HepG2 (cell line): ENCODE data around the gene ABCC1. TPM values are rescaled to one million over a fixed set of nuclear protein-coding genes. Genes with fewer than 3 reads are reported as not detected.

ENCODE experiments used
- ATRX ChIP-seq: sonication (generic); formaldehyde crosslinking; IDR thresholded peaks from 2 replicates; pipeline ENCODE4 v1.4.0; 2020; ENCODE audit warnings: missing genetic modification reagents, borderline replicate concordance
- BRCA1 ChIP-seq: sonication (generic); formaldehyde crosslinking; IDR thresholded peaks from 2 replicates; pipeline ENCODE4 v1.4.0; 2020; ENCODE audit warnings: missing genetic modification reagents
- CHD2 ChIP-seq: IDR thresholded peaks from 2 replicates; pipeline ENCODE4 v1.6.1; 2011; ENCODE audit warnings: low read depth, low read length, improper control_type of control experiment
- ELF3 ChIP-seq: IDR thresholded peaks from 2 replicates; pipeline ENCODE4 v1.6.1; 2016; ENCODE audit warnings: missing genetic modification reagents, missing compliant biosample characterization
- FOXA1 ChIP-seq, 2 experiments: fragments of 450-650 bp in 1 of 2; sonication (generic) in 1 of 2; formaldehyde crosslinking in 1 of 2; IDR thresholded peaks; 2 replicates each; pipeline versions ENCODE4 v1.4.0 to v1.6.1; 2016 to 2020; ENCODE audit warnings: missing genetic modification reagents in 1 of 2
- HMG20A ChIP-seq: IDR thresholded peaks from 2 replicates; pipeline ENCODE4 v1.6.1; 2016; ENCODE audit warnings: borderline replicate concordance
- HNF1B ChIP-seq: sonication (generic); formaldehyde crosslinking; IDR thresholded peaks from 2 replicates; pipeline ENCODE4 v1.5.1; 2020; ENCODE audit warnings: mild to moderate bottlenecking, moderate library complexity, missing genetic modification reagents
- MAX ChIP-seq: IDR thresholded peaks from 2 replicates; pipeline ENCODE4 v1.6.1; 2012; ENCODE audit warnings: inconsistent platforms
- MTERF4 ChIP-seq: sonication (generic); formaldehyde crosslinking; IDR thresholded peaks from 2 replicates; pipeline ENCODE4 v1.8.0; 2023; ENCODE audit warnings: mild to moderate bottlenecking, missing genetic modification reagents
- RFX3 ChIP-seq: IDR thresholded peaks from 2 replicates; pipeline ENCODE4 v1.6.1; 2016; ENCODE audit warnings: missing biosample characterization, missing genetic modification reagents
- SP140L ChIP-seq: sonication (generic); formaldehyde crosslinking; IDR thresholded peaks from 2 replicates; pipeline ENCODE4 v1.4.0; 2020; ENCODE audit warnings: missing genetic modification reagents, borderline replicate concordance
- TFDP1 ChIP-seq: IDR thresholded peaks from 2 replicates; pipeline ENCODE4 v1.6.1; 2016; ENCODE audit warnings: missing compliant biosample characterization, missing genetic modification reagents, borderline replicate concordance
- ZBTB7B ChIP-seq: sonication (generic); formaldehyde crosslinking; IDR thresholded peaks from 2 replicates; pipeline ENCODE4 v1.4.0; 2020; ENCODE audit warnings: missing genetic modification reagents
- ZNF549 ChIP-seq: sonication (generic); formaldehyde crosslinking; IDR thresholded peaks from 2 replicates; pipeline ENCODE4 v1.5.0; 2020; ENCODE audit warnings: missing genetic modification reagents
- ZNF607 ChIP-seq: sonication (generic); formaldehyde crosslinking; IDR thresholded peaks from 2 replicates; pipeline ENCODE4 v1.5.1; 2020; ENCODE audit warnings: missing genetic modification reagents, mild to moderate bottlenecking, borderline replicate concordance
- ZNF724P ChIP-seq: sonication (generic); formaldehyde crosslinking; IDR thresholded peaks from 2 replicates; pipeline ENCODE4 v1.8.0; 2022; ENCODE audit warnings: missing genetic modification reagents, borderline replicate concordance
- ZNF773 ChIP-seq: sonication (generic); formaldehyde crosslinking; IDR thresholded peaks from 2 replicates; pipeline ENCODE4 v1.4.0; 2020; ENCODE audit warnings: missing genetic modification reagents, borderline replicate concordance
- polyA plus RNA-seq, 8 experiments: library from polyadenylated mRNA; depleted of rRNA in 3 of 8; stranded (reverse) in 7 of 8; unstranded in 1 of 8; fragments of >200 nt; fragmentation: Illumina TruSeq in 4 of 8; extraction: Trizol in 4 of 8; gene quantifications; 2 replicates each; pipeline versions ENCODE4 v1.2.1 to v1.2.3, GENCODE V29; 2011 to 2016; ENCODE audit warnings: low read depth in 4 of 8, missing spikeins in 1 of 8, mixed read lengths in 1 of 8; ENCODE audit not compliant: insufficient read depth in 1 of 8
- total RNA-seq, 5 experiments: library from RNA; depleted of rRNA; stranded (reverse); fragments of >200 nt; fragmentation: Illumina TruSeq; extraction: Trizol; gene quantifications; 2 replicates each; pipeline ENCODE4 v1.2.3, GENCODE V29; 2016; ENCODE audit warnings: low read depth in 1 of 5
- TF ChIP-seq, protein P1 (sequence below): sonication (generic); formaldehyde crosslinking; IDR thresholded peaks from 2 replicates; pipeline ENCODE4 v1.4.0; 2020; ENCODE audit warnings: missing genetic modification reagents
- TF ChIP-seq, protein P2 (sequence below): sonication (generic); formaldehyde crosslinking; IDR thresholded peaks from 2 replicates; pipeline ENCODE4 v1.9.0; 2021; ENCODE audit warnings: missing genetic modification reagents, mild to moderate bottlenecking, borderline replicate concordance

The ABCC1 gene
- total and polyA plus RNA-seq, 2 of the 13 experiments (the other 11 are each of a cell fraction or from before 2014, with no cell fraction given) = 13.0 to 30.6 TPM

DNA sequence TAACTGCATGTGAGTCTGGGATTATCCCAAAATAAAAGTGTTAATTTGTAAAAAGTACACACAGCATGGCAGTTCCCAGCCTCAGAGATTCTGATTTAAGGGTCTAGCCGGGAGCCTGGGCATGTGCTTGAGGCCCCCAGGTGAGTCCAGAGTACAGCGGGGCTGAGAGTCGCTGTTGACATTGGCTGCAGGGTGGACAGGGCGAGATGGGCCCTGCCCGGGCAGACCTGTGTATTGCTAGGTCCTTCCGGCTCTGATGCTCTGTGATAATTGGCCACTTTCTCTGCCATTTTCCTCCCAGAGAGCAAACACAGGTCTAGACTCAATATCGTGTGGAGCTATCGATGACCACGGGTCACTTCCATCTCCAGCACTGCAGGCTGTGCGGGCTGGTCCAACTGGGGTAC is 200.3 kb downstream of the ABCC1 start (continued):
- TF ChIP-seq MTERF4 (CRISPR knock-in tag) (no peak), HMG20A (CRISPR knock-in tag) (0 out of 2 replicates have a peak, but pooled peaks have one; percentile 36), ZNF549 (CRISPR knock-in tag) (no peak), ZBTB7B (CRISPR knock-in tag) (peak; percentile 86), CHD2 (no peak), ZNF607 (CRISPR knock-in tag) (0 out of 2 replicates have a peak, but pooled peaks have one; percentile 21), TFDP1 (CRISPR knock-in tag) (peak; percentile 62; the same call in 1 of the 2 replicates), BRCA1 (CRISPR knock-in tag) (peak; percentile 96), ZNF773 (CRISPR knock-in tag) (peak; percentile 58; the same call in 1 of the 2 replicates), RFX3 (CRISPR knock-in tag) (no peak), ZNF724P (peak; percentile 94), MAX (peak; percentile 93), ATRX (CRISPR knock-in tag) (no peak), ELF3 (CRISPR knock-in tag) (peak; percentile 83), SP140L (no peak), FOXA1 (IDR thresholded peaks at IDR 0.05) (no peak), FOXA1 (CRISPR knock-in tag; IDR thresholded peaks at IDR 0.05) (peak; percentile 95), HNF1B (CRISPR knock-in tag) (0 out of 2 replicates have a peak, but pooled peaks have one; percentile 57)
- TF ChIP-seq, protein P1, sequence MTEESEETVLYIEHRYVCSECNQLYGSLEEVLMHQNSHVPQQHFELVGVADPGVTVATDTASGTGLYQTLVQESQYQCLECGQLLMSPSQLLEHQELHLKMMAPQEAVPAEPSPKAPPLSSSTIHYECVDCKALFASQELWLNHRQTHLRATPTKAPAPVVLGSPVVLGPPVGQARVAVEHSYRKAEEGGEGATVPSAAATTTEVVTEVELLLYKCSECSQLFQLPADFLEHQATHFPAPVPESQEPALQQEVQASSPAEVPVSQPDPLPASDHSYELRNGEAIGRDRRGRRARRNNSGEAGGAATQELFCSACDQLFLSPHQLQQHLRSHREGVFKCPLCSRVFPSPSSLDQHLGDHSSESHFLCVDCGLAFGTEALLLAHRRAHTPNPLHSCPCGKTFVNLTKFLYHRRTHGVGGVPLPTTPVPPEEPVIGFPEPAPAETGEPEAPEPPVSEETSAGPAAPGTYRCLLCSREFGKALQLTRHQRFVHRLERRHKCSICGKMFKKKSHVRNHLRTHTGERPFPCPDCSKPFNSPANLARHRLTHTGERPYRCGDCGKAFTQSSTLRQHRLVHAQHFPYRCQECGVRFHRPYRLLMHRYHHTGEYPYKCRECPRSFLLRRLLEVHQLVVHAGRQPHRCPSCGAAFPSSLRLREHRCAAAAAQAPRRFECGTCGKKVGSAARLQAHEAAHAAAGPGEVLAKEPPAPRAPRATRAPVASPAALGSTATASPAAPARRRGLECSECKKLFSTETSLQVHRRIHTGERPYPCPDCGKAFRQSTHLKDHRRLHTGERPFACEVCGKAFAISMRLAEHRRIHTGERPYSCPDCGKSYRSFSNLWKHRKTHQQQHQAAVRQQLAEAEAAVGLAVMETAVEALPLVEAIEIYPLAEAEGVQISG (CRISPR knock-in tag) = peak; percentile 61
- TF ChIP-seq, protein P2, sequence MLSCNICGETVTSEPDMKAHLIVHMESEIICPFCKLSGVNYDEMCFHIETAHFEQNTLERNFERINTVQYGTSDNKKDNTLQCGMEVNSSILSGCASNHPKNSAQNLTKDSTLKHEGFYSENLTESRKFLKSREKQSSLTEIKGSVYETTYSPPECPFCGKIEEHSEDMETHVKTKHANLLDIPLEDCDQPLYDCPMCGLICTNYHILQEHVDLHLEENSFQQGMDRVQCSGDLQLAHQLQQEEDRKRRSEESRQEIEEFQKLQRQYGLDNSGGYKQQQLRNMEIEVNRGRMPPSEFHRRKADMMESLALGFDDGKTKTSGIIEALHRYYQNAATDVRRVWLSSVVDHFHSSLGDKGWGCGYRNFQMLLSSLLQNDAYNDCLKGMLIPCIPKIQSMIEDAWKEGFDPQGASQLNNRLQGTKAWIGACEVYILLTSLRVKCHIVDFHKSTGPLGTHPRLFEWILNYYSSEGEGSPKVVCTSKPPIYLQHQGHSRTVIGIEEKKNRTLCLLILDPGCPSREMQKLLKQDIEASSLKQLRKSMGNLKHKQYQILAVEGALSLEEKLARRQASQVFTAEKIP = no peak
